HG03196 (cell line): ENCODE data around the gene ASB8.
A peak's percentile ranks its signal among the peaks of the same experiment; 100 is the strongest.
"Not testable (repeated sequence)": the region's sequence is repeated elsewhere in the genome, so short reads cannot be mapped to it uniquely, and the experiment has no call there.

Experiments
- ATAC-seq: cut with Tn5 transposase; IDR thresholded peaks from one replicate; pipeline ENCODE4 v1.9.1; 2021; ENCODE audit not compliant: unreplicated experiment

The ASB8 gene

DNA sequence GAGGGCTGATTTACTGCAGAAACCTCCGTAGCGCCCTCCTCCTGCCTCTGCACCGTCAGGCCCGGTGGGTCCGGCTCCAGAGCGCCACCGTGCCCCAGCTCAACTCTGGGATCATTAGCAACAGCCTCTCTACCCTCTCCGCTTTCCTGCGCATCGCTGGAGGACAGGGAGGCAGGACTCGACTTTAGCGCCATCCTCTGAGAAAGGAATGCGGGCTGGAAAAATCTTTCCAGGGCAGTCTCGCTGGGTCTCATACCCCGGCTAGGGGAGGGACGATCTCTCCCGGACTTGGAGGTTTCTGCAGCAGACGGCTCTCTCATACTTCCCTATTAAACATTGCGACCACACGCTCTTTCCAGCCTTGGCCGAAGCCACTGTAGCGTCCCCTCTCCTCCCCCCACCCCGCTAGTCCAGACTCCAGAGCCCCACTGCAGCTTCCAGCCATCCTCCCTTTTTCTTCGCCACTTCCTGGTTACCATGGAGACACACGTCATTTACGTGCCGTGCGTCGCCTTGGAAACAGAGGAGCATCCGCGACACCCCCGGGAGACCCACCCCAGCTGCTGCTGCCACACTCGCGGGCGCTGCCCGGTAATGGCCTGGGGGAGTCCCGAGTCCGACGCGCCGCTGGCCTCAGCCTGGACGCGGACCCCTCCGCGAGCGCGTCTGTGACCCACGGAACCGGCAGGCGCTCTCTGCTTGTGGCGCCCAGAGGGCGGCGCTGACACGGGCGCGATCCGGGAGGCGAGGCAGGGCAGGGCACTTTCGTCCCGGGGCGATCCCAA lies 26.0 kb upstream of the ASB8 start, which contains the start of gene CCDC184:
Gene CCDC184 (plus strand): TSS at position 554 of the 785 bp plus-strand sequence. CDS start 479 bp downstream, outside the sequence.
- ATAC-seq, result peak; percentile 57

DNA sequence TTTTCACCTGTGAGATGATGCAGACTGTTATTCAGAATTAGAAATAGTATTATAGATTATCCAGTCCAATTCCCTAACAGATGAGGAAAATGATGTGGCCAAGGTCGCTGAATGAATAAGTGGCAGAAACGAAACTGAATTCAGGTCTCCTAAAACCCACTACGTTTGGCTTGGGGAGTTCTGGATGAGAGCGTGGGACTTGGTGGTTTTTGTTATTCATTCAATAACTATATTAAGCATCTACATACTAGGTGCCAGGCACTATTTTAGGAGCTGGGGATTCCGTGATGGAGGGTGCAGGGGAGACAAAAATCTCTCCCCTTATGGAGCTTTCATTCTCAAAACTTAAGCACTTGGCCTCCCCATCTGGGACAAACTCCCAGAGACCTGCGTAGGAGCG lies 25.3 kb upstream of the ASB8 start:
- peak; percentile 5 for ATAC-seq

DNA sequence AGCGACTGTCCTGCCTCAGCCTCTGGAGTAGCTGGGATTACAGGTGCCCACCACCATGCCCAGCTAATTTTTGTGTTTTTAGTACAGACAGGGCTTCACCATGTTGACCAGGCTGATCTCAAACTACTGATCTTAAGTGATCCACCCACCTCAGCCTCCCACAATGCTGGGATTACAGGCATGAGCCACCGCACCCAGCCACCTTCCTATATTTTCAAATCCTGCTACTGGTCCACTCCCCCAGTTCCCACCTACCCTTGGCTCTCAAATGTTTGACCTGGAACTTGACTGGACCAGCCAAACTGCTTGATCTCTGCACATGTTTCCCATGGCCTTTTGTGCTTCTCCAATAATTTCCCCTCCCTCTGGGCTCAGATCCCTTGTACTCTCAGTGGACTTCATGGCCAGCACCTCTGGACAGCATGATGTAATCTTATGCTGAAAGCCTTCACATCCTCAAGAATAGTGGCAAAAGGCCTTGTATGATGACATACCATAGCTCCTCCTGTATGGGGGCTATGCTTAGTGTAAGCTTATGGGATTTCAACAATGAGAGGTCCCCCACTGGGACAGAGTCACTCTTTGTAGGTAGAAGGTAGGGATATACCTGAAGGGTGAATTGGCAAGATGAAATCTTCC lies 23.7 kb upstream of the ASB8 start:
- no peak for ATAC-seq

DNA sequence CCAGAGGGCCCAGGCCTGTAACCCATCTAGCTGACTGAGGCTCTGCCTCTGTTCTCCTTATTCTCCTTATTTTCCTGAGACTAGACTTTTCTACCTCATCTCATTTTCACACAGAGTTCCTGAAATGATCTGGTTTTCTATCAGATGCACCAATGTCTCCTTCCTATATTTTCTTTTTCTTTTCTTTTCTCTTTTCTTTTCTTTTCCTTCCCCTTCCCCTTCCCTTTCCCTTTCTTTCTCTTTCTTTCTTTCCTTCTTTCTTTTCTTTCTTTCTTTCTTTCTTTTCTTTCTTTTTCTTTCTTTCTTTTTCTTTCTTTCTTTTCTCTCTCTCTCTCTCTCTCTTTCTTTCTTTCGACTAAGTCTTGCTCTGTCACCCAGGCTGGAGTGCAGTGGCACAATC lies 23.1 kb upstream of the ASB8 start:
- no peak for ATAC-seq

DNA sequence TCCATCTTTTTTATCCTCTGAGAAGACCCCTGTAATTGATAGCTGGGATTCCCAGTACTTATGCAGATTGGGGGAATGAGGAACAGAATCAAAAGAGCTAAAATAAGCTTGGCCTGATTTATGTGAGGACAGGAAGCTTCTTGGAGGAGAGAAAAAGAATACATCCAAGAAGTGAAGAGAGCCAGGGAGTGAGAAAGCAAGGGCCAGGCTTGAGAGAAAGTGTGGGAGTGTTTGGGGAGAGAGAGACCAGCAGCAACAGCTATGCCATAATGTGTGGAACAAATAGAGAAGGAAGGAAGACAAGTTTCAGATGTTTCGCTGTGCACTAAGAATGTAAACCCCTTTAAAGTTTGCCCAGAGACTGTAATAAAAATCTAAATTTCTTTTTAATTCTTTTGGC lies 22.2 kb upstream of the ASB8 start:
- no peak for ATAC-seq

DNA sequence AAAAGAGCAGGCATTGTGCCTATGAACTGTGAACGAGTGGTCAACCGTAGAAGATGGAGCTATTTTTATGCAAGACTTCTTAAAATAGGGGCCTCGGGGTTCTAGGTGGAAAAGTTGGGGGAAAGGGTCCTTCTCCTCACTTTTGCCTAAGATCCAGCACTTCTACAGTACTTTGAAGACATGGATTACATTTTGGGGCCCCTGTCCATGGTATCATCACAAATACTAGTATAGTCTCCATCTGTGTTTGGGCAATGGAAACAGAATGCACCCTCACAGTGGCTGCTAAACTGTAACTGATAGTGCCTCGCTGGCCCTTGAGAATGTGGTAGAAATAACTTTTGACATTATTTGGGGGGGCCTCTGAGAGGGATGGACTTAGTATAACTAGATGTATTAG lies 20.7 kb upstream of the ASB8 start:
- ATAC-seq, result no peak

DNA sequence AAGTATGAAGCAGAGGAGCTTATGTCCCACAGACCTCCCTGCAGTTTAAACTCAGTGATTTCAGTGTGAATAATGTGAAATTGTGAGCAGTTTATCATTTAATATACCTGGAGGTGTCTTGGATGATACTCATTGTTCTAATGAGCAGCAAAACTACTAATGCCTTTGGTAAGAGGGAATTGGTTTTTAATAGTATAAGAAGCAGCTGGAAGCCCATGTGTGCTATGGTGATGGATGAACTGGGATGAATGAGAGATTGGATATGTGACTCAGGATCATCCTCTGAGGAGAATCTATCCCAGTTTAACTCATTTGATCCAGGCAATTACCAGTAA lies 19.1 kb upstream of the ASB8 start:
- no peak for ATAC-seq

DNA sequence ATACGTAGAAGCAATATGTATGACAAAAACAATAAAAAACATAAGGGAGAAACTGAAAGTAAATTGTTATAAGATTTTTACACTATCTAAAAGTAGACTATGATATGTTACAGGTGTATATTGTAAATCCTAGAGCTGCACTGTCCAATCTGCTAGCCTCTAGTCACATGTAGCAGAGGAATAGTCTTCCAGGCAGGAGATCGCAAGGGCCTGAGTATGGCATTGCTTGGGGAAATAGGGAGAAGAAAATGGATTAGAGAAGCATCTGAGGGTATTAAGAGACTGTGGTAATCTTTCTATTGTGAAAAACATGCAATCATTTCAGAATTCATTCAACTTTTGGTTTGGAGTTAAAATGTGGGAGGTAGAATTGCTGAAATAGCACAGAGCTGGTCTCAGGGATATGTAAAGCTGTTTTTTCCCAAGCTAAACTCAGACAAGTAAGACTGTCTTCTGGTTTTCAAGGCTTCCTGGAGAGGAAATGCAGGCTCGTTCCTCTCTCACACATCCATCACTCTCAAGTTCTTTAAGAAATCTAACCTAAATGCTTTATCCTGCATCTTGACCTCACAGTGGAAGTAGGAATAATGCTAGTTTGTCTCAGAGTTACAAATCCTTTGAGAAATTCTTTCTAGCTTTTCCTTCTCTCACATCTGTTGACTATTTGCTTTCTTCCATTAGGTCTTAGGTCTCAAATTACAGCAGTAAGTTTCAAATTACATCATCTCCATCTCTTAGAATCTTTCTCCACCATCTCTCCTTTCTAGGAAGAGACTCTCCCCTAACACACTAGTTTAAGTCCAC lies 18.5 kb upstream of the ASB8 start:
- no peak for ATAC-seq

DNA sequence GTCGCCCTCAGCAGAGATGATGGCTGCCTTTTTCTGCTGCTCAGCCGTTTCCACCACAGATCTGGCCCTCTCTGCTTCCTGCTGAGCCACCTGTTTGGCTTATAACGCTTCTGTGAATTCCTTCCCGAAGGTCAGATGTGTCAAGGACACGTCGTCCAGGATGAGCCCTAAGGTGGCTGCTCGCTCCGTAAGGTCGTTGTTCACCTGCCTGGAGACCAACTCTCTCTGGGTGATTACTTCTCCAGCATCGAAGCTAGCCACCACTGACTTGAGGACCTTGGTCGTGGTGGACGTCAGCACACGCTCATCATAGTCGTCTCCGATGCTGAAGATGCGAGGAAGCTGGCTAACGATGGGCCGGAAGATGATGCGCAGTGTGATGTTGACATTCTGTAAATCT lies 11.7 kb upstream of the ASB8 start:
- no peak for ATAC-seq

DNA sequence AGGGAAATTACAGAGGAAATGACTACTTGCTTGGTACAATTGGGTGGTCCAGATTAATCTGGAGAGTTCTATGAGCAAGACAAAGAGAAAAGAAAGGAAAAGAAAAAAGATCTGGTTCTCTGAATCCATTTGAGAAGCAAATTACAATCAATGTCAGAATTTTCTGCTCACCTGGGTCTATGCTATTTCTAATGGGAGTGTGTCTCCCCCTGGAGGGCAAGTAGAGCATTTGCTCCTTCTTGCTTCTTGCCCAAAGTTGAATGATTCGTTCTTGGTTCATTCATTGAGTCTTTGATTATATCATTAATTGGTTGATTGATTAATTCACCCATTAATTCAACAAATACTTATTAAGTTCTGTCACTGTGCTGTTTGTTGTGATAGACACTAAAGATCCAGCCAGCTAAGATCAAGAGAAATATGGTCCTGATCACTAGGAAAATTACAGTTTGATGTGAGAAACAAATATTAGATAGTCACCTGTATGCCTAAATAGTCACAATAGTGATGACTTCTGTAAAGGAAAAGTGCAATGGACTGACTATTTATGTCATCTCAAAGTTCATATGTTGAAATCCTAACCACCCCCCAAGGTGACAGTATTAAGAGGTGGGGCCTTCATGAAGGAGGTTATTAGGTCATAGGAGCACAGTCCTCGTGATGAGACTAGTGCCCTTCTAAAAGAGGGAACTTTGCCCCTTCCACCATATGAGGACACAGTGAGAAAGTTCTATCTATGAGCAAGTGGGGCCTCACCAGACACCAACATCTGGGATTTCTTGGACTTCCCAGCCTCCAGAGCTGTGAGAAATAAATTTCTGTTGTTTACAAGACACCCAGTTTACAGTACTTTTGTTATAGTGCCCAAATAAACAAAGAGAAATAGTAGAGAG lies 8.0 kb upstream of the ASB8 start:
- ATAC-seq, result no peak

DNA sequence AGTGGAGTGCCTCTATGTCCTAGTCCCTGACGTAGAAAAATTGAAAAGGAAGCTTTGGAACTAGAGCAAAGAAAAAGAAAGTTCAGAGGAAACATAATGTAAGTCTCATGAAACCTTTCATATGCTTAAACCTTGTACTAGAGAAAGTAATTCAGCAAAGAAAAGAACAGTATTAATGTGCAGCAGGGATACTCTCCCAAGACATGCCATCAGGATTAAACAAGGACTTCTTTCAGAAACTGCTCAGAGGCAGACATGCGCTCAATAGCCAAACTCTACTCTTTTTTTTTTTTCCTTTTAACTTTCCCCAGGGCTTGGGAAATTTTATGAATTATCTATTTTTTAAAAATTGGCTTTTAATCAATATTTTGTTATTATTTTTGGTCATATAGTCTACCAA lies 7.1 kb upstream of the ASB8 start:
- no peak for ATAC-seq

DNA sequence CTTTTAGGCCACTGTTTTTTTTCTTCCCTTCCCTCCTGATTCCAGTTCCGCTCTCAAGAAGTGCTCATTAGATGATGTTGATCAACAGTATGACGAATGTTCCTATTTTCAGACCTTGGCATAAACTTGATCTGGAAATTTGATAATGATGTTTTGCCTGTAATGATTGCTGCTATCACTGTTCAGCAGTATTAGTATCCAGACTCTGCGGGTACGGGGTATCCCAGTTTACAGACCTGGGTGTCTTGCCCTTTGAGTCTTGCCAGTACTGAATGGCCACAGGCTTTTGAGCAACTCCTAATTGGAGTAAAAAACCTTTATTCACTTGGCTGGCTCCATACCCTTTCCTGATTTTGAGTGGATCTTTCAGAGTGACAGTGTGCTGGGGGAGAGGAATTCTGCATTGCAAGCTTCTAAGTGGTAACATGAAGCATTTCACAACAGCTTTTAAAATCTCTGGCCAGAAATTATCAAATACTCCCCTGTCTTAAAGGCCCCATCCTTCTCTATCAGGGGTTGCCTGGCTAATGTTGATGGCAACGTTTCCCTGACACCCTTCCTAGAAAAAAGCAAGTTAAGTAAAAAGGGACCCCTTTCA lies 5.9 kb upstream of the ASB8 start:
- no peak for ATAC-seq

DNA sequence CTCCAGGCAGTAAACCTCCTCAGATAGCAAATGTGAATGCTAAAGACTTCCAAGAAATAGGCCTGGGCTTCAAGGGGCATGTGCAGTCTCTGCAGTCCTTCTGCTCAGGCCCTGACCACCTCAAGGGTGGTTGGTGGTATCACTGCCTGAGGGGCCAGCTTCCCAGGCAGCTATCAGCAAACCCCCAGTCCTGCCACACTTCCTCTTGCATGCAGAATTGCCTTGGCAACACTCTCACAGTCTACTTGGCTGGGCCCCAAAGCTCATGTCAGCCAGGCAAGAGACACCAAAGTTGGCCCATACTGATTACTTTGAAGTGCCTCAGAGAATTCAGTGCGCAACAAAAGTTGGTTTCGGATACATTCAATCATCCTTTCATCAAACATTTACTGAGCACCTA lies 3.5 kb upstream of the ASB8 start:
- no peak for ATAC-seq

DNA sequence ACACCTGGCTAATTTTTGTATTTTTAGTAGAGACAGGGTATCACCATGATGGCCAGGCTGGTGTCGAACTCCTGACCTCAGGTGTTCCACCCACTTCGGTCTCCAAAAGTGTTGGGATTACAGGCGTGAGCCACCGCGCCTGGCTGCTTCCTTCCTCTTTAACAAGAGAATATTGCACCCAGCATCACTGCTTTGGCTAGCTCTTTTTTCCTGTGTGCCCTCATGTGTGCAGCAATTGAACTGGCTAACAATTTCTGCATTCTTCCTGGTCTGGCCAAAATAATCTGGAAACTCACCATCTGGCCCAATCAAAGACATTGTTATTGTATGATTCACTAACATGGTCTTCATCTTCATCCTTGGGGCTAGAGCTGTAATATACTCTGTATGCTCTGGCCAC lies 2.7 kb upstream of the ASB8 start:
- ATAC-seq, result no peak

DNA sequence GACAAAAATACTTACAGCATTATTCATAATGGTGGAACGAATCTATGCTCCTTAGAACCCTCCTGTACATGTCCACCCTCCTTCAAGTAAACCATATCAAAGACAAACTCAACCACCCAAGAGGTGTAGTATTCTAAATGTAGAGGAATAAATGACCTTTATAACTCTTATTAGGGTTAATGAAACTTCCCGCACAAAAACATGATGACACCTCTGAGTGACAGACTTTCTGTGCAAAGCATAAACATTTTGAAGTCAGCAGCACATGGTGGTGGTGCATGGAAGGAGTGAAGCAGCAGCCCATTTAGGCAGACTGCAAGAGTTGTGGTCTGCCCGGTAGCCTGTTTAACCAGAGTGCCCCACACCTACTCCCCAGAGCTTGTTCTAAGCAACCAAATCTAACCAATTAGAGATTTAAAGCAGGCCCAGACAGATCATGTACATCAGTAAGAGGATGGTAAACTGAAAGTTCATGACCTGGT lies 615 bp upstream of the ASB8 start:
- ATAC-seq, result no peak

DNA sequence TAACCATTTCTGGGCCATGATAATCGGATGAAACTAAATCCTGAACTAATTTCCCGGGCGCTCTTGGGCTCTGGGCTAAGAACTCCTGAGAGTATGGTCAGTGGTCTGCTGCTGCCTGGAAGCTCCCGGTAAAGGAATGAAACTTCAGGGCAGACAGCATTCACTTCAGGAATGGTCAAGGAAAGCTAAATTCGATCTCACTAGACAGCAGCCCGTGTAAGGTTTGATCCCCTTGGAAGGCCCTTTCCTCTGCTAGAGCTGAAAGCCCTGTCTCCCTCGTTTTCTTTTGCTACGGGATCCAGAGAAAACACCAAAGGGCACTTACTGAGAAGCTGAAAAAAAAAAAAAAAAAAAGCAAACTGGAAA lies 680 bp downstream of the ASB8 start:
- ATAC-seq, result no peak

DNA sequence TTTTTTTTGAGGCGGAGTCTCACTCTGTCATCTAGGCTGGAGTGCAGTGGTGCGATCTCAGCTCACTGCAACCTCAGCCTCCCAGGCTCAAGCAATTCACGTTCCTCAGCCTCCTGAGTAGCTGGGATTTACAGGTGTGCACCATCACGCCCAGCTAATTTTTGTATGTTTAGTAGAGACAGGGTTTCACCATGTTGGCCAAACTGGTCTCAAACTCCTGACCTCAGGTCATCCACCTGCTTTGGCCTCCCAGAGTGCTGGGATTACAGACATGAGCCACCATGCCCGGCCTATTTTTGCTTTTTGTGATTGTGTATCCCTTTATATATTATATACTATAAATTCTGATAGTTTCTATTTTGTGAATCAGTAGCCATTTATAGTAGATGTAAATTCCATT lies 1.5 kb downstream of the ASB8 start:
- not testable (repeated sequence) for ATAC-seq

DNA sequence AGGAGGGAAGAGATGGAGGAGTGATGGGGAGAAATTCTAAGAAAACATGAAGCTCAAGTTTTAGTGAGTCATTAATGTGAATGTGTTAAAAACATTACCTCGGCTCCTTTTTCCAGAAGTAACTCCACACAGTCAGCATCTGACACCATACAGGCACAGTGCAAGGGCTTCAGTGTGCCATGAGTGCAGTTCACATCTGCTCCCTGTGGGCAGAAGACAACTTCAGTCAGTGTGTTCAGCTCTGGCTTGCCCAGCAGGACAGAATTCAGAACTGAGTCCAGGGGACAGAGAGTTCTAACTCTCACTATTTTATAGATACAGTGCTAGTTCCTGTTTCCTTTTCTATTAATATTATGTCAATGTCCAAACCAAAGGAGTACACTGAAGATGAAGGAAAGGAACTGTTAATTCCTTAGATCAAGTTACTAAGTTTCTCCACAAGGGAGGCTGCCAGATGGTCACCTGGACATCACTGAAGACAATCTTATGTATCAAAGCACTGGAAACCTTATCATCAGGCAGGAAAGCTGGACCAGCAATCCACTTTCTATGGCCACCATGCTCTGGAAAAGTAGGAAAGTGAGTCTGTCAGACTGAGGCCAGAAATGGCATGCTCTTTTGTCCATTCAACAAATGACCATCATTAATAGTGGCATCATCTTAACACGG lies 6.1 kb downstream of the ASB8 start:
- no peak for ATAC-seq

DNA sequence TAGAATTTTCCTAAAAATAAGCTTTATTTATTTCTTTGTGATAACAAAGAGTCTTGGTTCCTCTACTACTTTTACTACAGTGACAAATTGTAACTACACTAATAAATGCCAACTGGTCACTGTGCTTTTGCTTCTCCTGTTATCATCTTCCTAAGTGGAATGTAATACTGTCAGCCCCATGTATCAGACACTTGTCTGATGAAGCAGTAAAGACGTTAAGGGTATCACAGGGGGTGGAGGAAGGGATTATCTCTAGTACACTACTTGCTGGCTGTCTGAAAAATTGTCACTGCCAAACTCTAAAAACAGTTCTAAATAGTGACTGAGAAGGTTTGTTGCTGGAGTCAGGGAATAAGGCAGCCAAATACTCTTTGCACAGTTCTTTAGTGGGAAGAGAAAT lies 11.3 kb downstream of the ASB8 start:
- ATAC-seq, result no peak

DNA sequence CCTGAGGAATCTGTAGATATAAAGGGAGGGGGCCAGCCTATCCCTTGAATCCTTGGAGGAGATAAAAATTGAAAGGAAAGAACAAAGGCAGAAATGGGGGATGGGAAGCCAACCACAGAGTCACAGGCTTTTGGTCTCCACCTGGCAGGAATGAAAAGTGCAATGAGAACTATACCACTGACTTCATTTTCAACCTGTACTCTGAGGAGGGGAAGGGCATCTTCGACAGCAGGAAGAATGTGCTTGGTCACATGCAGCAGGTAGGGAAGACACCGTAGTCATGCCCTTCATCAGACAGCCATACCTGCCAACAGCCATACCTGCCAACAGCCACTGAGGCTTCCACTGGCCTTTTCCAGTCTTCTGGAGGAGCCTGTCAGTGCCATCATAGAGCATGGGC lies 13.4 kb downstream of the ASB8 start:
- ATAC-seq, result no peak
